Stimulated activated CD8-positive, alpha-beta memory T cell treated with anti-CD3 and anti-CD28 coated beads, Interleukin-2, amount 100 ng/mL, for 48 hours (primary cell): ENCODE results near the gene DCAF12.

ENCODE experiments used
- DNase-seq, 2 donors: peaks; one replicate each; pipeline ENCODE4 v3.0.0-alpha.2; 2020; ENCODE audit warnings: low read depth in 2 of 2

DCAF12 gene

DNA sequence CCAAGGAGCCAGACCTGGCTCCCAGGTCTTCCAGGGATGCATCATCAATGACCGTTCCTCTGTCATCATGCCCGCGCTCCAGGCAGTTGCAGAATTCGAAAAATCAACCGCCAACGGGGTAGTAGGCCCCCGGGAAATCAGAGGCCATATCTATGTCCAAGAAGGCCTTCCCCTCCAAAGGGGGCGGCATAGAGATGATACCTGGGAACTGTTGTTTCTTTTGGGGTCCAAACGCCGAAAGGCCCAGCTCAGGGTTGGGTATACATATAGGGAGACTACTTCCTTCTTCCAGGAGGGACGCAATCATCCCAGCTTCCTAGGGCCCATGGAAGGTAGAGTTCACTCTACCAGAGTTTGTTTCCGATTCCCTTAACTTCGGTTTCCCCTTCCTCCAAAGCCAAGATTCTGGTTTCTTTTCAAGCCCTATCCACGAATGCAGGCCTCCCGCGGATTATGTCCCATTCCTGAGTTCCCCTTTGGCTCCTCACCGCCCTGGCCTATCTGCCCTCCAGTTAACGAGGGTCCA, 754 bp downstream of the DCAF12 start:
- no peak for DNase-seq

DNA sequence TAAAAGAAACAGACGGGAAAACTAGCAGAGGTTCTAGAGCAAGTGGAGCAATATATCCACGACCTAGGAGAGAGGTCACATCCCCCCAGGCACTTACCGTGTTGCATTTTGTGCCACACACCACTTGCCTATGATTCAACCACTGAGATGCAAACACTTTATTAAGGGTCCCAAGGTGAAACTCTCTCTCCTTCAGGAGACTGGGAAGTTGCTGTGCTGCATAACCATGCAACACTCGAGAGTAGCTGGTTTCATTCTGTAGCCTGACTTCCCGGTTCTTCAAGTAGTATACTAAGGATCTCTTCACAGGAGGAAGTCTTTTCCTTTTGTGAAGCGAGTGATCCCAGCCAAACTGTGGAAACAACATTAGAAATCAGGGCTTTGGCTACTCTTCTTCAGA, 1.6 kb downstream of the DCAF12 start:
- DNase-seq: no peak

DNA sequence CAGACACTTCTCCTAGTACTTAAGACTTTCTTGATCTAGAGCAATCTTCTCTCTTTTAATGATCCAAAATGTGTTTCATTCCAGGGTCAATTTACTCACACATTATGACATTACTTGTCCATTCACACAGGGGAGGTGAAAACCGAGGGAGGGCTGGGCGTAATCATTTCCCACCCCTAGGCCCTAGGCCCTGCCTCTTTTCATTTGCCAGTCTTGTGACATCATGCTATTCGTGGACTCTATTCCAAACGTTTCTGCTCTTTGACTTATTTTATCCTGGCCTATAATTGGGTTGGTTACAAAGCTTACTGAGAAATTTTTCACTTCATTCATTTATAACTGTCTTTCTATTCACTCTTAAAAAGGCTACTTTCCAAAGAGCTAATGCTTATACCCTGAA, 2.4 kb downstream of the DCAF12 start:
- no peak for DNase-seq

DNA sequence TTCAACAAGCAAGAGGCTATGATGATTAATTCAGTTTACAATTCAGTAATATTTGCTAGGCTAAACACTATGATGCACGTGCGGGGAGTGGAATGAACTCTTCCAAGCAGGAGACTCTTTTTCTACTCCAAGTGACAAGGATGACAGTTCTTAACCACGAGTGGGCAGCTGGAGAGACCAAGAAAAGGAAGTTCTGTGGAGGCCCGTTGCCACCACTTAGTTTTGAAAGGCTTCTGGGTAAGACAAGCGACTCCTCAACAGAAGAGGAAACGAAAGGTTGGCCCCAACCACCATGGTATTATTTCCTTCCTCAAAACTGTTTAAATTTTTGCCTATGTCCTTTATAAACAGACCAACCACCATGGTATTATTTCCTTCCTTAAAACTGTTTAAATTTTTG, 2.8 kb downstream of the DCAF12 start:
- DNase-seq: no peak

DNA sequence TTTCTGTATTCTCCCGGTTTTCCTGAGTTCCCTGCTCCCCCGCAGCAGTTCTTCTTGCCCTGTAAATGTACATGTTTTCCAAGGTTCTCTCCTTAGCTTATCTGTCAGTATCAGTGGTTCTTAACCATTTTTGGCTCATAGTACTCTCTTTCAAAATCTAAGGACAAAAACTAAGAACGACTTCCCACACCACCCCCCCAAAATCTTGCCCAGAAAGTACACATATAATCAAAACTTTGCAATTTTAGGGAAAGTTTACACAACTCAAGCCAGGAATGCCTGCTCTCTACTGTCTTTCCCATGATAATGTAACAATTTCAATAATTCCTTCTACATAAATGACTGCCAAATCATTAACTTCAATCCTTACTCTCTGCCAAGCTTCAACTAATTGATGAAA, 4.5 kb downstream of the DCAF12 start:
- DNase-seq: no peak

GRCh38 chr9:34119713-34120112, 6.8 kb downstream of the DCAF12 start:
- no peak for DNase-seq

- DNase-seq: no peak
These were observed 12.1 kb downstream of the DCAF12 start for GRCh38 chr9:34114436-34114835.

- DNase-seq: no peak
These were observed 20.4 kb downstream of the DCAF12 start for GRCh38 chr9:34106110-34106509.

DNA sequence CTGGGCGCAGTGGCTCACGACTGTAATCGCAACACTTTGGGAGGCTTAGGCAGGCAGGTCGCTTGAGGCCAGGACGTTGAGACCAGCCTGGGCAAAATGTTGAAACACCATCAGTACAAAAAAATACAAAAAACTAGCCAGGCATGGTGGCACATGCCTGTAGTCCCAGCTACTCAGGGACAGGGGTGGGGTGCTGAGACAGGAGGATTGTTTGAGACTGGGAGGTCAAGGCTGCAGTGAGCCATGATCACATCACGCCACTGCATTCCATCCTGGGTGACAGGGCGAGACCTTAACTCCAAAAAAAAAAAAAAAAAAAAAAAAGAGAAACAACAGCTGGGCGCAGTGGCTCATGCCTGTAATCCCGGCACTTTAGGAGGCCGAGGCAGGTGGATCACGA, 23.7 kb downstream of the DCAF12 start:
- no peak for DNase-seq

- DNase-seq: no peak
These were observed 28.2 kb downstream of the DCAF12 start for GRCh38 chr9:34098307-34098706.

DNA sequence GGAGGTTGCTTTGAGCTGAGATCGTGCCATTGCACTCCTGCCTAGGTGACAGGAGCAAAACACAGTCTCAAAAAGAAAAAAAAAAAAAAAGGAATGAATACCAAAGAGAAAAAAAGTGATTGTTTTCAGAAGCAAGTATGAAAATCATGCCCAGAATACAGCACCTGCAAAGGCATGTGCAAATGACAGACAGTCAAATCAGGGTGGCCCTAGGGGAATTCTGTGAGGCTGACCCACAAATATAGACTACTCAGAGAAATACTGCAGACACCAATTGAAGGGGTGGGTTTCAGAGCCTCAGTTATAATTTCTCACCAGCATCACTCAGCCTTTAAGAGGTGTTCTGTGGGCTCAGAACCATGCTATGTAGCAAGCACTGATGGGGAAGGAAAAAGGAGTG, 28.6 kb downstream of the DCAF12 start:
- DNase-seq: no peak

DNA sequence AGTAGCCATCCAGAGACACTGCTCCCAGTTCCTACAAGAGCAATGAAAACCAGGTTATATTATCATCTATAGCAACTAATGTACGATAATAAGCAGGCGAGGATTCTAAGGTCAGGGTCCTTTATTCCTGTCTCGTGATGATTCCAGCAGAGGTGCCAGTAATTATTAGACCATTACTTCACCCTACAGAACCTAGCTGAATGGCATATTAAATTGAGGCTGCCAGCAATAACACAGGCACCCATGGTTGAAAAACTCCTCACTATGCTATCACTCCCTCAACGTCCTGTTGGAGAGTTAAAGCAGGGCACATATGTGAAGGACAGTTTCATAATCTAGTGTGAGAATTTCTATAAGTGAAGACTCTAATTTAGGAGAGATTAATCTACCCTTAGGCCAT, 29.7 kb downstream of the DCAF12 start:
- DNase-seq: no peak

DNA sequence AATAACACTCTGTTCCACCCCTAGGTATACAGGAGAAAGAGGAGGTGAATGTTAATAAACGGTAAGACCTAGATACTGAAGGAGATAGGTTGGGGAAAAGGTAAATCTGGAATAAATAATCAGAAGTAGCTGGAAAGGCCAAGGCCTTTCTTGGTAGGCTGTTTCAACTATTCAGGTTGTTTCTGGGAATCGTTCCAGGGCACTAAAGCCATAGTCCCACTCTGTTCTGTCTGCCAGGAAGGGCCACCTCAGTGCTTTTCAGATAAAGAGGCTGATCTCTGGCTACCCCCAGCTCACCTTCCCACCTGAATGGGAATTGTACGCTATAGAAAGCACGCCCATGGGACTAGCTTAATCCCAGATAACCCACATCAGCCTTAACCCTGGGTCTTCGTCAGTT, 32.9 kb downstream of the DCAF12 start:
- DNase-seq: no peak

DNA sequence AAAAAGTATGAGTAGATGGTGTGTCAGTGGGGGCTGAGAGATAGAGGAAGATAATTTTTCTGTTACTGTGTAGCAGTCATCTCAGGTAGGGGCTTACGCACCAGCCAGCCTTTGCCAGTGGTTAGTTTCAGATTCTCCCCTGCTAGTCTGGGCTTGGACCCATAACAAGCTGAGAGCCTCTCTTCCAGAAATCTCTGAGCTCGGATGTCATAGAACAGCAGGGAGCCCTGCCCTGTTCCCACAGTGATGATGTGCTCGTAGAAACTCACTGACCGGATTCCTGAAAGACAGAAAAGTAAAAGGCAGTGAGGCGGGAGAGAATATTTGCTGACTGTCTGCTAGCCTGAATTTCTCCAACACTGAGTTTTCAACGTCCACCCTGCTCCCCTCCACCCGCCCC, 37.2 kb downstream of the DCAF12 start:
- DNase-seq: no peak

DNA sequence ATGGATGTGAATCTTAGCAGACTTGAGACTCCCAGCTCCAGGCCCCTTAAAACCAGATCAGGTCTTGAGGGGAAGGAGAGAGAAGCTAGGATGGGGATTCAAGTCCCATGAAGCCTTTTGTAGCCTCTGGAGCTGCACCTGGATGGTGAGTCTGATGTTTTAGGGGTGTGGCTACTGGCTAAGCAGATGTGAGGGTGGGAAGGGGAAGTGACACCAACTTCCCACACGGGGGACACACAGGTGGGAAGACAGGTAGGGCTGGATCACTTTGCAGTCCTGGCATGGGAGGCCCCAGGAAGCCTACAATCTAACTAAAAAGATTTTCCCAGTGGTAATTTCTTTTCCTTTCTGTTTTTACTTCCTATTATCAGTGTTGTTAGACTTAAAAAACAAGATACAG, 39.1 kb downstream of the DCAF12 start:
- no peak for DNase-seq

GRCh38 chr9:34086864-34087263, 39.6 kb downstream of the DCAF12 start:
- no peak for DNase-seq

GRCh38 chr9:34085581-34086500, 40.7 kb downstream of the DCAF12 start:
- DNase-seq: no peak

DNA sequence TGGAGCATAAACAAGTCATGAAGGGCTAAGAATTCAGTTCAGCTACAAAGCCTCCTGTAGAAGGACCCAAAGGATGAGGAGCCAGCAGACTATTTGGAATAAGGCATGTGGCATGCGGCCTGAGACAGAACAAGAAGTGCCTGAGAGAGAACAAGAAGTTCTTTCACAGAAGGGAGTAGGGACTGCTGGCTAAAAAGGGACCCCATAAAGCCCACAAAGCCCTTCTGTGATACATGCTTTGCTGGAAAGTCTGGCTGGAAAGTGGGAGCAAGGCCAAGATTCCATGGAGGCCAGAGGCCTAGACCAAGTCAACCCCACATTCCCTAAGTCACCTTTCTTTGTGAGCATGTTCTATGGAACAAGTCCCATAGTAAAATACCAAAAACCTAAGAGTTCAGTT, 41.9 kb downstream of the DCAF12 start:
- DNase-seq: no peak

DNA sequence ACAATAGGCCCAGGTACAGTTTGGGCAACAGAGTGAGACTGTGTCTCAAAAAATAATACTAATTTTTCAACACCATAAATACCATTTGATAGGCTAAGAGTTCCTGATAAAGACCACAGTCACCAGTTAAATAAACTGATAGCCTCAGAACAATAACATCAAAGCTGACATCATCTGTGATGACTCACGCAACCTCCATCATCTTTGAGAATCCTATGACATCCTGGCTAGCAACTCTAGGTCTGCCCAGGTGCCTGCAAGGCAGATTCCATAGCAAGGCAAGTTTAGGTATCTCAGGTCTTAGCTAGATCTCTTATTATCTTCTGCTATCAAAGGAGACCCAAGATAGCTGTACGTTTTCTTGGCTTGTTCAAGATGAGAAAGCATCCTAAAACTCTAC, 47.3 kb downstream of the DCAF12 start:
- DNase-seq: no peak

GRCh38 chr9:34072868-34073590, 53.5 kb downstream of the DCAF12 start:
- no peak for DNase-seq

- no peak for DNase-seq
These were observed 54.1 kb downstream of the DCAF12 start for GRCh38 chr9:34072410-34072809.

DNA sequence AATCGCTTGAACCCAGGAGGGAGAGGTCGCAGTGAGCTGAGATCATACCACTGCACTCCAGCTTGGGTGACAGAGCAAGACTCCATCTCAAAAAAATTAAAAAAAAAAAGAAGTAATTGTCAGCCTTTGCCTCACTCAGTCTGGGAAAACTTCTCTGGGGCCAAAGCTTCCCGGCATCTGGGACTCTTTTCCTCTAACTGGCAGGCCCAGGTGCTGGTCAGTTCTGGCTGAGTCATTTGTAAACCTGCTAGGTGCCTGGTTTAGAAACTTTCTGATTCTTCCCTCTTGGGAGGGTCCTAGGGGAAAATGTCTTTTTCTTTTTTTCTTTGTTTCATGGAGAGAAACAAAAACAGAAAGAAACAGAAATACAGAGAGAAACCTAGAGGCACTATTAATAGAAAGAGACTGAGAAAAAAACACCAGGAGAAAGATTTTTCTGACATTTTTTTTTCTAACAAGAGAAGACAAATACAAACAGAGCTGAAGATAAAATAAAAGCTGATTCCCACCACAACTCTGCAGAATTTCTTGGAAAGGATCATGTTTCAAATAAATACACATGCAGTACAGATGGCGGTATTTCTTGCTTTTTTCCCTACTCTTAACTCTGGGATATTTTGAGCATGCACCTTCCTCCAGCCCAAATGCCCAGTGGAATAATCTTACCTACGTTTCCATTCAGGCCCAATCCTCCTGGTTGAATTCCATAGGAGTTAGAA, 55.7 kb downstream of the DCAF12 start:
- DNase-seq: no peak
